Endothelial cell of umbilical vein (primary cell): ENCODE data around the gene NDUFA11. TPM values are rescaled to one million over a fixed set of nuclear protein-coding genes. Genes with fewer than 3 reads are reported as not detected.

Source experiments
- BruUV-seq: library from RNA; stranded (reverse); fragments of 400-500 nt; replicated peaks from 2 replicates; lab custom pipeline; 2021; lab: Mats Ljungman, UMichigan
- CTCF ChIA-PET: fragments of 300-600, 350-600 bp; sonication (Branson Sonifier 250); formaldehyde crosslinking; loops from one replicate; lab custom pipeline; 2021; ENCODE audit warnings: antibody characterized with exemption, inconsistent platforms; lab: Charles Lee
- POLR2A ChIA-PET: fragments of 300-600, 350-600 bp; sonication (Branson Sonifier 250); formaldehyde crosslinking; loops from one replicate; lab custom pipeline; 2021; ENCODE audit warnings: antibody characterized with exemption, inconsistent platforms; lab: Charles Lee
- DNase-seq: peaks from one replicate; pipeline ENCODE4 v3.0.0-alpha.2; 2011; ENCODE audit warnings: low read depth, low spot score
- FAIRE-seq: peaks from 2 replicates; lab custom pipeline; 2011; peaks lifted over from hg19 to GRCh38; lab: Jason Lieb, UNC
- H2AFZ ChIP-seq: 2 replicates; pipeline ENCODE4 v1.6.0; 2012; ENCODE audit warnings: low read depth, low read length, control low read depth, inconsistent platforms
- H3K27ac ChIP-seq: 2 replicates; pipeline ENCODE4 v1.5.1; 2011; ENCODE audit warnings: low read depth, mild to moderate bottlenecking, control low read depth, low read length, moderate library complexity; ENCODE audit not compliant: insufficient read depth
- H3K27me3 ChIP-seq, 2 experiments: 2 replicates each; pipeline versions ENCODE4 v1.6.0 to v1.6.1; 2011; ENCODE audit warnings: low read length in 2 of 2, mixed read lengths in 1 of 2; ENCODE audit not compliant: control insufficient read depth in 2 of 2, insufficient read depth in 2 of 2
- H3K36me3 ChIP-seq, 2 experiments: 2 replicates in 1 of 2; 3 replicates in 1 of 2; pipeline ENCODE4 v1.5.1; 2011; ENCODE audit warnings: low read length in 2 of 2, mild to moderate bottlenecking in 1 of 2, moderate library complexity in 1 of 2; ENCODE audit not compliant: control insufficient read depth in 2 of 2, insufficient read depth in 2 of 2; ENCODE audit errors: extremely low read depth in 1 of 2
- H3K4me1 ChIP-seq: 3 replicates; pipeline ENCODE4 v1.5.1; 2011; ENCODE audit warnings: mild to moderate bottlenecking, low read length; ENCODE audit not compliant: control insufficient read depth, insufficient read depth; ENCODE audit errors: extremely low read depth
- H3K4me2 ChIP-seq: 2 replicates; pipeline ENCODE4 v1.6.1; 2011; ENCODE audit warnings: low read length, control low read depth, mixed read lengths; ENCODE audit not compliant: insufficient read depth
- H3K4me3 ChIP-seq, 3 experiments: fragments of 200-600 bp in 1 of 3; sonication (generic), shearing (Covaris generic) in 1 of 3; replicated peaks in 1 of 3; 2 replicates each; pipeline ENCODE4 v1.5.1; 2011 to 2016; ENCODE audit warnings: control low read depth in 3 of 3, low read length in 3 of 3, mild to moderate bottlenecking in 2 of 3, inconsistent platforms in 1 of 3, low read depth in 1 of 3, moderate library complexity in 1 of 3; ENCODE audit not compliant: insufficient read depth in 1 of 3
- H3K79me2 ChIP-seq: 2 replicates; pipeline ENCODE4 v1.6.0; 2012; ENCODE audit warnings: low read length, inconsistent platforms; ENCODE audit not compliant: control insufficient read depth, insufficient read depth
- H3K9ac ChIP-seq: replicated peaks from 2 replicates; pipeline ENCODE3; 2011; ENCODE audit warnings: low read length, control low read depth; ENCODE audit not compliant: insufficient read depth; ENCODE audit errors: extremely low read depth
- H3K9me1 ChIP-seq: replicated peaks from 3 replicates; pipeline ENCODE4 v1.6.0; 2011; ENCODE audit warnings: mild to moderate bottlenecking, low read length; ENCODE audit not compliant: control insufficient read depth, insufficient read depth; ENCODE audit errors: extremely low read depth
- H3K9me3 ChIP-seq: replicated peaks from 2 replicates; pipeline ENCODE4 v1.5.1; 2012; ENCODE audit warnings: low read length, inconsistent platforms; ENCODE audit not compliant: control insufficient read depth, insufficient read depth
- H4K20me1 ChIP-seq: replicated peaks from 2 replicates; pipeline ENCODE3; 2011; ENCODE audit warnings: mild to moderate bottlenecking, low read length; ENCODE audit not compliant: control insufficient read depth, insufficient read depth; ENCODE audit errors: extremely low read depth
- EZH2 ChIP-seq: IDR thresholded peaks from 2 replicates; pipeline ENCODE4 v1.6.1; 2012; ENCODE audit warnings: borderline replicate concordance, low read depth, mild to moderate bottlenecking, moderate library complexity, low read length, inconsistent platforms; ENCODE audit not compliant: severe bottlenecking
- FOS ChIP-seq: IDR thresholded peaks from 2 replicates; pipeline ENCODE4 v1.6.1; 2011; ENCODE audit warnings: mild to moderate bottlenecking, low read length, moderate library complexity, borderline replicate concordance; ENCODE audit not compliant: insufficient read depth
- GATA2 ChIP-seq: IDR thresholded peaks from 2 replicates; pipeline ENCODE4 v1.7.0; 2011; ENCODE audit warnings: low read depth, mild to moderate bottlenecking, moderate library complexity, mixed read lengths, low read length; ENCODE audit not compliant: insufficient read length, insufficient read depth
- JUN ChIP-seq: IDR thresholded peaks from 2 replicates; pipeline ENCODE4 v1.6.1; 2011; ENCODE audit warnings: borderline replicate concordance, low read depth; ENCODE audit not compliant: insufficient read length, insufficient read depth
- MAX ChIP-seq: IDR thresholded peaks from 2 replicates; pipeline ENCODE4 v1.6.1; 2011; ENCODE audit not compliant: insufficient read depth, insufficient read length
- MYC ChIP-seq: IDR thresholded peaks from one replicate; pipeline ENCODE4 v1.6.1; 2011; ENCODE audit warnings: mild to moderate bottlenecking, low read depth, low read length
- POLR2A ChIP-seq: IDR thresholded peaks from 2 replicates; pipeline ENCODE4 v1.6.1; 2012; ENCODE audit warnings: low read depth, mild to moderate bottlenecking, control low read depth, low read length
- POLR2AphosphoS5 ChIP-seq: IDR thresholded peaks from 2 replicates; pipeline ENCODE4 v1.6.1; 2012; ENCODE audit warnings: low read depth, mild to moderate bottlenecking, control low read depth, low read length, moderate library complexity; ENCODE audit not compliant: insufficient read depth
- dilution Hi-C: fragments of 300-500 bp; cut with MboI; formaldehyde crosslinking; loops from one replicate; pipeline ENCODE4 v1.15.0; 2019; ENCODE audit warnings: low sequenced_read_pairs; ENCODE audit not compliant: extremely low pct_ligation_motif_present
- intact Hi-C: fragments of 100-400 bp; cut with micrococcal nuclease; formaldehyde crosslinking; loops from one replicate; pipeline ENCODE4 v1.10.0; 2022
- polyA plus RNA-seq, 4 experiments: library from polyadenylated mRNA; depleted of rRNA in 3 of 4; stranded (reverse) in 3 of 4; unstranded in 1 of 4; fragments of >200 nt; gene quantifications; 2 replicates each; pipeline versions ENCODE4 v1.2.1 to v1.2.3, GENCODE V29; 2011 to 2012; ENCODE audit warnings: missing spikeins in 1 of 4
- total RNA-seq: library from RNA; stranded (reverse); gene quantifications from 2 replicates; pipeline ENCODE4 v1.2.3, GENCODE V29; 2021
- TF ChIP-seq, protein P1 (sequence below), 2 donors: IDR thresholded peaks; 1 replicate in 1 of 2; 2 replicates in 1 of 2; pipeline ENCODE4 v1.5.1; 2011; ENCODE audit warnings: low read length in 2 of 2, mild to moderate bottlenecking in 2 of 2, moderate library complexity in 2 of 2, control low read depth in 1 of 2, inconsistent platforms in 1 of 2, low read depth in 1 of 2; ENCODE audit not compliant: insufficient read depth in 1 of 2; ENCODE audit errors: extremely low read depth in 1 of 2

Gene NDUFA11
- total and polyA plus RNA-seq, 2 donors (not counting 3 experiments of a cell fraction or from before 2014, with no cell fraction given): 281 to 876 TPM

DNA sequence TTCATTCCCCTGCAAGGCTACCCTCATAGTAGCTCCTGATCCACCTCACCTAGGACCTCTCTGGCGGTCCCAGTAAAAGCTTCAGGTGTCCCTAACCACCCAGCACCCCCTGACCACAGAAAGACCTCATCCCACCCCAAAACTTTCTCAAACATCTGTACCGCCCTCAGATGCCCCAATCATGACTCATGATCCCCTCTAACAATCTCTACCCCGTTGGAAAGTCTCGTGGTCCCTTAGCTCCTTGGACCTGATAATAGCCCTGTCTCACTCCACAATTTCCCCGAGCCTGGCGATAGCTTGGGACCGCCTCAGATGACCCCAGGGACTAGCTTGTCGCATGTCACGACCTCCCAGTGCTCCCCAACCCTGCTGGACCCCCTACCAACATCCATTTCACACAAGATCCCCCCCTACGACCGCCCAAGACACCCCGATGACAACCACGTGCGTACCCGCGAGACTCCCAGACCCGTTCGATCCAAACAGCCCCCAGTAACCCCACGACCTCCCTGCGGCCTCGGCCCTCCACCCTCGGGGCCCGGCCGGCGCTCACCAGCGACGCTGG, 450 bp downstream of the NDUFA11 start:
- Histone ChIP-seq H3K4me2 (peak overlapping the region; percentile 32), H3K9me1 (no peaks in the 10 kb centered on the region), H4K20me1 (no peaks in the 10 kb centered on the region), H3K27ac (peak overlapping the region; percentile 90), H3K9ac (peak overlapping the region; percentile 99), H3K27me3 (no peaks in the 10 kb centered on the region), H3K4me1 (peaks cover 8% of the 10 kb centered on the region), H3K36me3 (peaks cover 0 to 2% of the 10 kb centered on the region in 2 experiments), H3K4me3 (peak overlapping the region; percentile 45 to 89 (median 86)), H2AFZ (peak overlapping the region; percentile 30), H3K79me2 (peaks cover 35% of the 10 kb centered on the region), H3K9me3 (no peaks in the 10 kb centered on the region)
- ChIA-PET POLR2A (interaction anchor here (0.6 to 3.0 kb wide), 4 partner anchors 33 to 91 kb away, joined by 3 to 14 read pairs (median 4); no protein-coding TSS in a partner anchor), CTCF (interaction anchor here (1.1 to 3.5 kb wide), 4 partner anchors 65 to 183 kb away, joined by 3 to 37 read pairs (median 5); partner anchors contain the start of genes CATSPERD and LONP1)
- BruUV-seq: no TSS peak
- dilution Hi-C loops: no loop called here
- intact Hi-C loops: loop anchor here (5.0 to 10.0 kb wide), 3 partner anchors 59 to 212 kb away; partner anchors contain the start of gene RFX2
- no peak for TF ChIP-seq EZH2
- TF ChIP-seq MYC: no peak
- no peak for TF ChIP-seq GATA2
- TF ChIP-seq POLR2A: no peak
- peak; percentile 25 for TF ChIP-seq MAX
- DNase-seq (no peak), FAIRE-seq (no peak)

- Histone ChIP-seq H3K27ac (no peak overlapping the region), H3K4me1 (peaks cover 8% of the 10 kb centered on the region), H3K4me2 (no peak overlapping the region), H2AFZ (no peak overlapping the region), H3K9me1 (no peaks in the 10 kb centered on the region), H4K20me1 (no peaks in the 10 kb centered on the region), H3K9me3 (no peaks in the 10 kb centered on the region), H3K36me3 (peaks cover 0 to 7% of the 10 kb centered on the region in 2 experiments), H3K9ac (no peak overlapping the region), H3K27me3 (no peaks in the 10 kb centered on the region), H3K4me3 (no peak overlapping the region), H3K79me2 (peaks cover 37% of the 10 kb centered on the region)
- DNase-seq: no peak
- FAIRE-seq: no peak
- dilution Hi-C loops: no loop called here
- ChIA-PET CTCF (no interaction called here), POLR2A (no interaction called here)
- BruUV-seq: no TSS peak
- TF ChIP-seq, protein P1, sequence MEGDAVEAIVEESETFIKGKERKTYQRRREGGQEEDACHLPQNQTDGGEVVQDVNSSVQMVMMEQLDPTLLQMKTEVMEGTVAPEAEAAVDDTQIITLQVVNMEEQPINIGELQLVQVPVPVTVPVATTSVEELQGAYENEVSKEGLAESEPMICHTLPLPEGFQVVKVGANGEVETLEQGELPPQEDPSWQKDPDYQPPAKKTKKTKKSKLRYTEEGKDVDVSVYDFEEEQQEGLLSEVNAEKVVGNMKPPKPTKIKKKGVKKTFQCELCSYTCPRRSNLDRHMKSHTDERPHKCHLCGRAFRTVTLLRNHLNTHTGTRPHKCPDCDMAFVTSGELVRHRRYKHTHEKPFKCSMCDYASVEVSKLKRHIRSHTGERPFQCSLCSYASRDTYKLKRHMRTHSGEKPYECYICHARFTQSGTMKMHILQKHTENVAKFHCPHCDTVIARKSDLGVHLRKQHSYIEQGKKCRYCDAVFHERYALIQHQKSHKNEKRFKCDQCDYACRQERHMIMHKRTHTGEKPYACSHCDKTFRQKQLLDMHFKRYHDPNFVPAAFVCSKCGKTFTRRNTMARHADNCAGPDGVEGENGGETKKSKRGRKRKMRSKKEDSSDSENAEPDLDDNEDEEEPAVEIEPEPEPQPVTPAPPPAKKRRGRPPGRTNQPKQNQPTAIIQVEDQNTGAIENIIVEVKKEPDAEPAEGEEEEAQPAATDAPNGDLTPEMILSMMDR (IDR thresholded peaks at IDR 0.05; ENCODE audit: extremely low read depth in 1 of 2, insufficient read depth in 1 of 2, low read depth in 1 of 2, low read length in 2 of 2): no peak
- TF ChIP-seq MAX (no peak), JUN (no peak), EZH2 (no peak), POLR2A (no peak), GATA2 (no peak), POLR2AphosphoS5 (no peak), FOS (no peak)
- intact Hi-C loops: loop anchor here (5.0 to 10.0 kb wide), 3 partner anchors 61 to 214 kb away; partner anchors contain the start of gene RFX2
These were observed 2.6 kb downstream of the NDUFA11 start for GRCh38 chr19:5900976-5901375.
